ENCODE results near the gene SHD.

SHD gene

DNA sequence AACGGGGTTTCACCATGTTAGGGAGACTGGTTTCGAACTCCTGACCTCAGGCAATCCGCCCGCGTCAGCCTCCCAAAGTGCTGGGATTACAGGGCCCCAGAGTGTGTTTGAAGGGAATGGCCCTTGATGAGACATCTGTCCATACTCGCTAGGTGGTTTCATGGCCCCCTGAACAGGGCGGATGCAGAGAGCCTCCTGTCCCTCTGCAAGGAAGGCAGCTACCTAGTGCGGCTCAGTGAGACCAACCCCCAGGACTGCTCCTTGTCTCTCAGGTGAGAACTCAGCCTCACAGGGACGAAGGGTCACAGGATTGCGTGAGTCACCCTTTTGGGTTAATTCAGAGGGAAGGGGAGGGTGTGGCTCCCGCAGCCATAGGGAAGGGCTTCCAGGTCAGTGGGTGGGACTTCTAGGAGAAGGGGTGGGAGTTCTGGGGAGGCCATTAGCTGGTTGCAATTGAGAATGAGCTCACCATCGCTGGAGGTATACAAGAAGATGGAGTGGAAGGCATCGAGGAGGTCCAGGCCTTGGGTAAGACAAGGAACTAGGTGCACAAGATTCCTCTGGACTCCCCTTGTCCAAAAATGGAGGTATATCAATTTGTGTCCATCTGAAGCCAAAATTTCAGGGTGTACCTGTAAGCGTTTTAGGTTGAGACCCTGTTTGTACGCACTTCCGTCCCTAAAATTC lies 9.2 kb downstream of the SHD start:
- H3K9ac ChIP-seq (ENCODE audit: low read length): no peak overlapping the region
- no peaks in the 10 kb centered on the region for H4K20me1 ChIP-seq (ENCODE audit: insufficient read depth, low read length)
- H3K36me3 ChIP-seq (ENCODE audit: insufficient read depth, low read length): no peaks in the 10 kb centered on the region
- no peak overlapping the region for H2AFZ ChIP-seq (ENCODE audit: low read length)
- no peaks in the 10 kb centered on the region for H3F3A ChIP-seq (ENCODE audit: insufficient read depth, low read length)
- H3K27ac ChIP-seq (ENCODE audit: low read depth, low read length, poor library complexity, severe bottlenecking): no peak overlapping the region
- no peak overlapping the region for H3K4me3 ChIP-seq (ENCODE audit: low read depth, low read length, poor library complexity, severe bottlenecking)
- no peak for TF ChIP-seq EZH2 (IDR thresholded peaks at IDR 0.05; ENCODE audit: borderline replicate concordance, low read length)
- TF ChIP-seq, protein P1, sequence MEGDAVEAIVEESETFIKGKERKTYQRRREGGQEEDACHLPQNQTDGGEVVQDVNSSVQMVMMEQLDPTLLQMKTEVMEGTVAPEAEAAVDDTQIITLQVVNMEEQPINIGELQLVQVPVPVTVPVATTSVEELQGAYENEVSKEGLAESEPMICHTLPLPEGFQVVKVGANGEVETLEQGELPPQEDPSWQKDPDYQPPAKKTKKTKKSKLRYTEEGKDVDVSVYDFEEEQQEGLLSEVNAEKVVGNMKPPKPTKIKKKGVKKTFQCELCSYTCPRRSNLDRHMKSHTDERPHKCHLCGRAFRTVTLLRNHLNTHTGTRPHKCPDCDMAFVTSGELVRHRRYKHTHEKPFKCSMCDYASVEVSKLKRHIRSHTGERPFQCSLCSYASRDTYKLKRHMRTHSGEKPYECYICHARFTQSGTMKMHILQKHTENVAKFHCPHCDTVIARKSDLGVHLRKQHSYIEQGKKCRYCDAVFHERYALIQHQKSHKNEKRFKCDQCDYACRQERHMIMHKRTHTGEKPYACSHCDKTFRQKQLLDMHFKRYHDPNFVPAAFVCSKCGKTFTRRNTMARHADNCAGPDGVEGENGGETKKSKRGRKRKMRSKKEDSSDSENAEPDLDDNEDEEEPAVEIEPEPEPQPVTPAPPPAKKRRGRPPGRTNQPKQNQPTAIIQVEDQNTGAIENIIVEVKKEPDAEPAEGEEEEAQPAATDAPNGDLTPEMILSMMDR (IDR thresholded peaks at IDR 0.05; ENCODE audit: low read length): no peak
- H3K79me2 ChIP-seq (ENCODE audit: insufficient read depth, low read length): no peaks in the 10 kb centered on the region
- no peaks in the 10 kb centered on the region for H3K4me1 ChIP-seq (ENCODE audit: insufficient read depth, low read length, severe bottlenecking)
- no peaks in the 10 kb centered on the region for H3K9me2 ChIP-seq (ENCODE audit: low read depth, low read length)
- H3K9me3 ChIP-seq (ENCODE audit: low read length): no peaks in the 10 kb centered on the region
- no peak overlapping the region for H3K4me2 ChIP-seq (ENCODE audit: low read length)
- H3K27me3 ChIP-seq (ENCODE audit: insufficient read depth, low read length): no peaks in the 10 kb centered on the region

DNA sequence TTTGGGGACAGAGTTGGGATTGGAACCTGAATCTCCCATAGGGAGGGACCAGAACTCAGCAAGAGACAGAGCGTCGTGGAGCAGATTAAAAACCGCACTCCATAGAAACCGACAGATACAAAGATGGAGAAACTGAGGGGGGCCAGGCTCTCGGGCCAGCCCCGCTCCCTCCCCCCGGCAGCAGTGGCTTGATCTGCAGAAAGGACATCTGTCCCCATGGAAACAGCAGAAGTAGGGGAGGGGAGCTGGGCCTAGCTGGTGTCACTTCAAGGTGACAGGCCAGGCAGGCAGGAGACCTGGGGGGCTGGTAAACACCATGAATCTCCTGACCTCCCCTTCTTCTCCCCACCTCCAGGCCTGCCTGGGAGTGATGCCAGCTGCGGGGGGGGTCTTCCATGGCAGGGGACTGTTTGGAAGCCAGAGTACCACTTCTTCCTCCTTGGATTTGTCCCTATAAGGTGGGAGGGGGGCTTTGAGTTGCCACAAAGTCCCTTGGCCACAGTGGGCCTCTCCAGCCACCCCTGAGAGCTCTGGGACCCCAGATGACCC lies 12.2 kb downstream of the SHD start:
- Histone ChIP-seq H2AFZ (ENCODE audit: low read length) (no peak overlapping the region), H3K9me3 (ENCODE audit: low read length) (no peaks in the 10 kb centered on the region), H3K4me3 (ENCODE audit: low read depth, low read length, poor library complexity, severe bottlenecking) (no peak overlapping the region), H3K9ac (ENCODE audit: low read length) (no peak overlapping the region), H3K4me1 (ENCODE audit: insufficient read depth, low read length, severe bottlenecking) (peaks cover 1% of the 10 kb centered on the region), H3K4me2 (ENCODE audit: low read length) (no peak overlapping the region), H3K27ac (ENCODE audit: low read depth, low read length, poor library complexity, severe bottlenecking) (no peak overlapping the region), H3K79me2 (ENCODE audit: insufficient read depth, low read length) (no peaks in the 10 kb centered on the region), H3K36me3 (ENCODE audit: insufficient read depth, low read length) (no peaks in the 10 kb centered on the region), H3K27me3 (ENCODE audit: insufficient read depth, low read length) (peaks cover 4% of the 10 kb centered on the region; the same call in 1 of the 2 replicates), H3F3A (ENCODE audit: insufficient read depth, low read length) (no peaks in the 10 kb centered on the region), H3K9me2 (ENCODE audit: low read depth, low read length) (no peaks in the 10 kb centered on the region), H4K20me1 (ENCODE audit: insufficient read depth, low read length) (no peaks in the 10 kb centered on the region)
- TF ChIP-seq, protein P1 (IDR thresholded peaks at IDR 0.05; ENCODE audit: low read length): no peak
- TF ChIP-seq EZH2 (IDR thresholded peaks at IDR 0.05; ENCODE audit: borderline replicate concordance, low read length): no peak

DNA sequence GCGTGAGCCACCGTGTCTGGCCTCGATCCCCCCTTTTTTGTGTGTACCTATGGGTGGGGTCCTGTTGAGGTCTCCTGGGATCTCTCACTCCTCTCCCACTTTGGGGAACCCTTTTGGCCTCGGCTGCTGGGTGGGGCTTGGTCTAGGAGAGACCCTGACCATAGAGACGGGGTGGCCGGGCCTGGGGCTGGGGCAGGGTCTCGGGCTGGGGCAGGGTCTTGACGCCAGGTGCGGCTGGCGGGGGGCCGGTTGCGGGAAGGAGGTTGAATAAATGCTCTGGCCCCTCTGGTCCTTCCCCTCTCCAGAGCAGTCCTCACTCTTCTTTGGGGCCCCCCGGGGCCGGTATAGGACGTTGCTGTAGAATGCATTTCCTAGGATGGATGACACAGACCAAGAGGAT lies 13.4 kb downstream of the SHD start:
- Histone ChIP-seq H3K79me2 (ENCODE audit: insufficient read depth, low read length) (no peaks in the 10 kb centered on the region), H2AFZ (ENCODE audit: low read length) (no peak overlapping the region), H3K36me3 (ENCODE audit: insufficient read depth, low read length) (no peaks in the 10 kb centered on the region), H3K9me3 (ENCODE audit: low read length) (no peaks in the 10 kb centered on the region), H3K27me3 (ENCODE audit: insufficient read depth, low read length) (peaks cover 4% of the 10 kb centered on the region; the same call in 1 of the 2 replicates), H3K9ac (ENCODE audit: low read length) (no peak overlapping the region), H3K27ac (ENCODE audit: low read depth, low read length, poor library complexity, severe bottlenecking) (no peak overlapping the region), H4K20me1 (ENCODE audit: insufficient read depth, low read length) (no peaks in the 10 kb centered on the region), H3K4me3 (ENCODE audit: low read depth, low read length, poor library complexity, severe bottlenecking) (no peak overlapping the region), H3K9me2 (ENCODE audit: low read depth, low read length) (no peaks in the 10 kb centered on the region), H3K4me2 (ENCODE audit: low read length) (no peak overlapping the region), H3K4me1 (ENCODE audit: insufficient read depth, low read length, severe bottlenecking) (peaks cover 7% of the 10 kb centered on the region), H3F3A (ENCODE audit: insufficient read depth, low read length) (no peaks in the 10 kb centered on the region)
- no peak for TF ChIP-seq EZH2 (IDR thresholded peaks at IDR 0.05; ENCODE audit: borderline replicate concordance, low read length)
- TF ChIP-seq, protein P1 (IDR thresholded peaks at IDR 0.05; ENCODE audit: low read length): no peak
